Colon (tissue), 2 donors: ENCODE data around the gene ELL.
"Not testable (repeated sequence)": the region's sequence is repeated elsewhere in the genome, so short reads cannot be mapped to it uniquely, and the experiment has no call there.

Experiments
- FAIRE-seq: peaks from 2 replicates; lab custom pipeline; 2012; peaks lifted over from hg19 to GRCh38; lab: Jason Lieb, UNC
- donor health status: control.
- donor health status: control.

Gene ELL

GRCh38 chr19:18421371-18421959 is 100.4 kb downstream of the ELL start:
- FAIRE-seq: no peak

GRCh38 chr19:18420930-18421329 is 100.9 kb downstream of the ELL start:
- no peak for FAIRE-seq

GRCh38 chr19:18419699-18420460 is 102.0 kb downstream of the ELL start:
- no peak for FAIRE-seq

- no peak for FAIRE-seq
Observed at GRCh38 chr19:18419195-18419698, 102.6 kb downstream of the ELL start, which contains the start of gene SSBP4. TSS of gene SSBP4 (plus strand) at chr19:18419398. CDS start at chr19:18419649, 251 bp downstream.

GRCh38 chr19:18418483-18419194 is 103.2 kb downstream of the ELL start:
- no peak for FAIRE-seq

GRCh38 chr19:18418029-18418482 is 103.8 kb downstream of the ELL start:
- FAIRE-seq: no peak

GRCh38 chr19:18417250-18418028 is 104.4 kb downstream of the ELL start:
- FAIRE-seq: no peak

- FAIRE-seq: no peak
Observed at GRCh38 chr19:18416778-18417249, 105.1 kb downstream of the ELL start.

GRCh38 chr19:18415178-18415867 is 106.5 kb downstream of the ELL start:
- FAIRE-seq: no peak

- FAIRE-seq: no peak
Observed at GRCh38 chr19:18414504-18415177, 107.2 kb downstream of the ELL start.

- no peak for FAIRE-seq
Observed at GRCh38 chr19:18412610-18413239, 109.1 kb downstream of the ELL start.

- no peak for FAIRE-seq
Observed at GRCh38 chr19:18408053-18408476, 113.8 kb downstream of the ELL start.

- FAIRE-seq: no peak
Observed at GRCh38 chr19:18406749-18407148, 115.1 kb downstream of the ELL start.

- not testable (repeated sequence) for FAIRE-seq
Observed at GRCh38 chr19:18405754-18406153, 116.1 kb downstream of the ELL start.

- not testable (repeated sequence) for FAIRE-seq
Observed at GRCh38 chr19:18402455-18403248, 119.2 kb downstream of the ELL start.

GRCh38 chr19:18401580-18402112 is 120.2 kb downstream of the ELL start:
- no peak for FAIRE-seq

GRCh38 chr19:18399008-18399407 is 122.9 kb downstream of the ELL start:
- FAIRE-seq: no peak

GRCh38 chr19:18397242-18398202 is 124.3 kb downstream of the ELL start, which contains the start of gene LRRC25:
TSS of gene LRRC25 (minus strand) at chr19:18397622. CDS start at chr19:18396963, 659 bp downstream.
- FAIRE-seq: no peak
